Measurements from ENCODE around the gene PDK2.

- no peak for TF ChIP-seq POLR2A (IDR thresholded peaks at IDR 0.05; ENCODE audit: low read depth, low read length)
- no peak for TF ChIP-seq POLR2AphosphoS5 (IDR thresholded peaks at IDR 0.05; ENCODE audit: low read depth, low read length)
- no peak for TF ChIP-seq TAF1 (IDR thresholded peaks at IDR 0.05; ENCODE audit: low read depth, low read length)
- no peak for TF ChIP-seq PAX5 (IDR thresholded peaks at IDR 0.05; ENCODE audit: insufficient read depth, low read length, severe bottlenecking)
Observed at GRCh38 chr17:50146927-50147665, 51.9 kb downstream of the PDK2 start.

Measured in GM12891 (cell line).